GM21423 (cell line): ENCODE measurements around the gene PDCD11.

Experiments
- ATAC-seq: cut with Tn5 transposase; IDR thresholded peaks from one replicate; pipeline ENCODE4 v1.9.1; 2021; ENCODE audit warnings: mild to moderate bottlenecking, moderate library complexity; ENCODE audit not compliant: unreplicated experiment

Gene PDCD11

DNA sequence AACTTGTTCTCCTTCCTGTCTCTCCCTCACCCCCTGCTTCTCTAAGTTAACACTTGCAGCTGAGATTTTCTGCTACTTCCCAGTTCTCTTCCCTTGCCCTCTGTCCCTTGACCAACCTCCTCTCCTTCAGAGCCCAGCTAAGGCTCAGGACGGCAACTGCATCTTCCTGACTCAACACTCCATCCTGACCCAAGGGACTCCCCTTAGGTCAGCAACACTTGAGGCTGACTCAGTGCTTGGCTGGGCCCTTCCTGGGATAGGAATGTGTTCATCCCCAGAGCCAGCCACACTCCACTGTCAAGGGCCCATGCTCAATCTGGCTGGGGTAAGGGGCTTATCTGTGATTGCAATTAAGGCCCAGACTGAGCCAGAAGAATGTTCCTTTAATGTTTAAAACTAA is 52.3 kb downstream of the PDCD11 start:
- no peak for ATAC-seq

- no peak for ATAC-seq
Measured at GRCh38 chr10:103449208-103450144, 53.0 kb downstream of the PDCD11 start.

DNA sequence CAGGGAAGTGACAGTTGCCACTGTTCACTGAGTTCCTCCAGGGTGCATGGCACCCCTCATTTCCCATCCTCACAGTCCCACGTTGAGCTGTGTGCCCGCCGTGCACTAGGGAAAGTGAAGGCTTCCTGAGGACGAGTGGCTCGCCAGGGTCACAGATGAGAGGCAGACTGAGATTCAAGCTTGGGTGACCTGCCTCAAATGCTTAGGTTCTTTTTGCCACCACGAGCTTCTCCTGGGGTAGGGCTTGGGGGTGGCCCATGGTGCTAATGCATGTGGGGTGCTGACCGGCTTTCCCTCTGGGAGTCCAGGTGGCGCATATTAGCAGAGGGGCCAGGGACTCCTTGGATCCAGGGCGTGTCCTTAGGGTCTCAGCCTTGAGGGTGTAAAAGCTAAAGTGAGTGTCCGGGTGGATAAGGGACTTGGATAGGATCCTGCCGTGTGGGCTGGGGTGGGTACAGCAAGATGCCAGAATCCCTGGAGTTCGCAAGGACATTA is 53.8 kb downstream of the PDCD11 start:
- no peak for ATAC-seq

DNA sequence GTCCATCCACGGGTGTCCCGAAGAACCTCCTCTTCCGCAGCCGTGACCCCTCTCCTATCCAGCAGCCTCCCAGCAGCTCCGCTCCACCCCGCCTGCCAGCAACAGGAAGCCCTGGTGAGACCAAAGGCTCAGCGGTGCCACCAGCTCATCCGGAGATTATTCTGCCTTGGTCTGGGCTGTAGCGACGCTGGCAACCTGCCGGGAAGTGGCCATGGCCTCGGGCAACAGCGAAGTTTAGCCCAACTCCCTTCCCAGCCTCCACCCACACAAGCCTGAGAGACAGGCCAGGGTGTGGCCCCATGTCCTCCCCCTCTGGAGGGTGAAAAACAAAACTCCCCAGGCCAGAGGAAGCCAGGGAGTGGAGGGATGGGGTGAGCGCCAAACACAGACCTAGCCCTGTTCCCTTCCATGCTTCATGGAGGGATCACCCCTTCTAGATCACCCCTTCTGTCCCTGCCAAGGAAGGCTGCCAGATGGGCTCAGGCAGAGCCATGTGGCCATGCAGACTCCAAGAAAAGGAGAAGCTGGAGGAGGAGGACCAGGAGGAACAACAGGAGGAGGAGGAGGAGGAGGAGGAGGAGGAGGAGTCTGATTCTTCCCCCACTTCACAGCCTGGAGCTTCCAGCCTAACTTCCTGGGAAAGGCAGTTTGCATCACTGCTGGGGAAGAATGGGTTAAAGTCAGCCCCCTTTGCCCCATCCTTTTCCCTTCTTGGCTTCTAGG is 54.8 kb downstream of the PDCD11 start:
- ATAC-seq: no peak

DNA sequence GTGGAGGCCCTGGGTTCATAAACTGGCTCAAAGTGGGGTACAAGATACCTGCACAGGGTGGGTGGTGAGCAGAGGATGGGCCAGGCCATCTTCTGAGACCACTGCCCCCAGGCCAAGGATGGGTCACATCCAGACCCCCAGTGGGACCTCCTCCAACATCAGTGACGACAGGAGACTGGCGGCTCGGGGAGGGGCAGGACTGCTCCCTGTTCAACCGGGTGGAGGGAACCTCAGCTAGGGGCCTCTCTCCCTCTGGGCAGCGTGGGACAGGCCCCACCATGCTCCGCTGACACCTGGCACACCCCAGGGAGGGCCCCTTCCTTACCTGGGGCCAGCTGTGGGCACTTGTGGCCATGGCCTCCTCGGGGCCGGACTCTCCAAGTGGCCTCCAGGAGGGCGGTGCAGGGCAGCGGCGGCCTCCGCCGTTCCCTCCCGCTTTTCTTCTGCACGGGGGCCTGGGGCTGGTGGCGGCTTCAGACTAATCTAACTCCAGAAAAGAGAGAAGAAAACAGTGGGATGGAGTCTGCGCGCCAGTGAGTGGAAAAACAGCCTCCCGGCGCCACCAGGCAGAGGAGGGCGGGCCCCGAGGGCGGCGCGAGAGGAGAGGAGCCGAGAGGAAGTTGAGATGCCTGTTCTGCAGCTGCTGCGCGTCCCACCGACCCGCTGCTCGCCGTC is 55.5 kb downstream of the PDCD11 start, which contains the start of gene CALHM2:
Gene CALHM2, minus strand, starts transcription at position 540 of the 675 bp plus-strand sequence. CDS start 2,429 bp downstream, outside the sequence.
- ATAC-seq: peak; percentile 55

GRCh38 chr10:103452506-103453230 is 56.2 kb downstream of the PDCD11 start:
- no peak for ATAC-seq

DNA sequence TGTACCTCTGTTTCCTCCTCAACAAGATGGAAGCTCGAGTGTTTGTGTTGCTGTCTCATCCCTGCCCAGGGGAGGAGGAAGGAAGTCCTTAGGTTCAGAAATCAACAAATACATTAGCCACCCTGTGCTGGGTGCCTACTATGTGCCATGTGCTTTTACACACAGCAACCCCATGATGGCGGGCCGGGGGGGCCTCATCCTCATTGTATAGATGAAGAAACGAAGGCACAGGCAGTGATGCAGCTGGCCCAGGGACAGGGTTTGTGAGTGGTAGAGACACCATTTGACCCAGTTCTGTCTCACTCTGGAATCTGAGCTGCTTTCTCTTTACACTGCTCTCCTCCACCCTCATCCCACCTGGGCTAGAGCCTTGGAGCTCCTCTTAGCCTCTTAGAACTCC is 57.6 kb downstream of the PDCD11 start:
- ATAC-seq: no peak

GRCh38 chr10:103455235-103455634 is 58.8 kb downstream of the PDCD11 start:
- no peak for ATAC-seq

GRCh38 chr10:103456074-103456660 is 59.7 kb downstream of the PDCD11 start:
- no peak for ATAC-seq

DNA sequence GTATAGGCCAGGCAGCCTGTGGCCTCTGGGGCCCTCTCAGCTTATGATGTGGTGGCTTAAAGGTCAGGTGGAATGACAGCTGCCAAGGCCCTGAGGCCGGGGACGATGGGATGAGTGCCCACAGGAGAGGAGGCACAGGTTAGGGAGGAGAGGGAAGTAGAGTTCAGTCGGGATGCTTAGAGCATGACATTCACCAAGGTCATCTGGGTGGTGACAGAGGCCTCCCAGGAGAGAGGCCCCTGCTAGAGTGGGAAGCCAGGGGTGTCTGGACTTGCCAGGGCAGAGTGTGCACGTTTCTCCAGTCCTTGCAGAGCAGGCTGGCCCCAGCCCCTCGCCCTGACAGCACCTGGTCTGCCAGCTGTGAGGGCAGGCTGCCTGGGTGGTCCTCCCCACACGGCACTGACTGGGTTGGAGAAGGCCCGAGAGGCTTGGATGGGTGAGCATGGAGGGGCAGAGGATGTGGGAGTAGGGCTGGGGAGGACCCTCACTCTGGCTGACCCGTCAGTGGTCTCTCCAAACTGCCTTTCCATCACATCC is 60.8 kb downstream of the PDCD11 start:
- no peak for ATAC-seq

- ATAC-seq: no peak
Measured at GRCh38 chr10:103457896-103458583, 61.6 kb downstream of the PDCD11 start.

DNA sequence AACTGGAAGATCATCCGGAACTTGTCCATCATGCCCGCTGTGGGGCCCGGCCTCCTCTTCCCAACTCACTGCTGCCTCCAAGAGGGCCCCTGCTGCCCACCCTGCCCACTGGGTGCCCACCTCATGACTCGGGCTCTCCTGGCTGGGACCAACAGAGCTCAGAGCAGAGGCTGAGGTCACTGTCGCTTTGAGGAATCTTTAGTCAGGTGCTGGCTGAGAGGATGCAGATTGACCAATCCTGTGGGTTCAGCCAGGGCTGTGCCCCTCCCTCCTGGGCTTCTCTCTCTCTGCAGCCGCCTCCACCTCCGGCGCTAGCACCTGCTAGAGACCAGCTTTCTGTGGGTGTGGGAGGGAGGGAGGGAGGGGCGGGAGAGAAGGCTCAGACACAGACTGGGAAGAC is 62.3 kb downstream of the PDCD11 start, which contains the start of gene CALHM1:
Gene CALHM1, minus strand, starts transcription at position 181 of the 400 bp plus-strand sequence. Its CDS starts 149 bp downstream, at position 32.
- no peak for ATAC-seq

DNA sequence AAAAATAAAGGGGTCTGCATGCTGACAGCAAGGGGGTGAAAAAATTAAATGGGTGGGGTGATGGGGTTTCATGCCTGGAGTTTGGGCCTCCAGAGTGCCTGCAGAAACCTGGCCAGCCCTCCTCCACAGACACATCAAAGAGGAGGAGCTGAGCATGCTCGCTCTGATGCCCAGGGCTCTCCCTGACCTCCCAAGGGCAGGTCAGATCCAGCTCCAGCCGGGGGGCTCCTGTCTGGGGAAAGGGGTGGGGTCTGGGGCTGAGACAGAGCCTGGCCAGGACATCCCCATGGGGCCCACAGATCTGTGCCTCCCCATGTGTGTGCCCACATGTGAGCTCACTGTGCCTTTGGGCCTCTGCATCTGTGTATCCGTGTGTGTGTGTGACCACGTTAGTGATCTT is 63.2 kb downstream of the PDCD11 start:
- no peak for ATAC-seq

- no peak for ATAC-seq
Measured at GRCh38 chr10:103463499-103463898, 67.1 kb downstream of the PDCD11 start.

- no peak for ATAC-seq
Measured at GRCh38 chr10:103465411-103466179, 69.2 kb downstream of the PDCD11 start.

- no peak for ATAC-seq
Measured at GRCh38 chr10:103466734-103467133, 70.3 kb downstream of the PDCD11 start.

GRCh38 chr10:103467406-103467805 is 71.0 kb downstream of the PDCD11 start:
- ATAC-seq: no peak

GRCh38 chr10:103469201-103469600 is 72.8 kb downstream of the PDCD11 start:
- no peak for ATAC-seq
